Spleen (tissue), 7 donors: Measurements from ENCODE around the gene RAD51.

Source experiments
- CTCF ChIP-seq, 11 experiments: fragments of 200-600 bp in 7 of 11; fragments of 450-650 bp in 4 of 11; sonication (generic) in 4 of 11; IDR thresholded peaks in 8 of 11; conservative IDR thresholded peaks in 3 of 11; 1 replicate in 7 of 11; 2 replicates in 4 of 11; pipeline versions ENCODE4 v1.4.0 to v1.8.0; 2016 to 2021; ENCODE audit warnings: antibody characterized with exemption in 11 of 11, inconsistent platforms in 4 of 11, mild to moderate bottlenecking in 1 of 11
- POLR2A ChIP-seq, 3 donors: fragments of 450-650 bp; IDR thresholded peaks; one replicate each; pipeline ENCODE4 v1.5.1; 2017; ENCODE audit warnings: antibody characterized with exemption in 3 of 3, mild to moderate bottlenecking in 1 of 3
- POLR2AphosphoS5 ChIP-seq, 3 donors: sonication (generic); formaldehyde crosslinking; IDR thresholded peaks; one replicate each; pipeline ENCODE4 v1.5.1; 2017; ENCODE audit warnings: antibody characterized with exemption in 3 of 3
- donor health status: DM: no; HTN: no; CAD: no; lungs with moderate emphysema.
- donor health status: DM: no; HTN: no; CAD: no.
- donor health status: DM: no; HTN: no; CAD: no.

GRCh38 chr15:40693904-40694687 lies 878 bp upstream of the RAD51 start:
- no peak for TF ChIP-seq CTCF (IDR thresholded peaks at IDR 0.05 in 8 of 11, conservative IDR thresholded peaks at IDR 0.05 in 3 of 11)
- no peak for TF ChIP-seq POLR2AphosphoS5 (IDR thresholded peaks at IDR 0.05)
- TF ChIP-seq POLR2A (IDR thresholded peaks at IDR 0.05) = no peak
